Astrocyte (in vitro differentiated cells and primary cell): Measurements from ENCODE around the gene OR2C3. TPM values are rescaled to one million over a fixed set of nuclear protein-coding genes. Genes with fewer than 3 reads are reported as not detected.
A peak's percentile ranks its signal among the peaks of the same experiment; 100 is the strongest.

Experiments used
- DNase-seq: peaks from one replicate; pipeline ENCODE4 v3.0.0-alpha.2; 2010; ENCODE audit warnings: low read depth
- FAIRE-seq: peaks from 2 replicates; lab custom pipeline; 2011; peaks lifted over from hg19 to GRCh38; lab: Jason Lieb, UNC
- H2AFZ ChIP-seq: 2 replicates; pipeline ENCODE4 v1.6.0; 2012; ENCODE audit warnings: low read depth, low read length, inconsistent platforms
- H3K27ac ChIP-seq: 2 replicates; pipeline ENCODE4 v1.5.1; 2011; ENCODE audit warnings: low read depth, low read length, inconsistent platforms
- H3K27me3 ChIP-seq: 2 replicates; pipeline ENCODE4 v1.6.0; 2011; ENCODE audit warnings: low read length, inconsistent platforms; ENCODE audit not compliant: insufficient read depth
- H3K36me3 ChIP-seq: 2 replicates; pipeline ENCODE4 v1.5.1; 2011; ENCODE audit warnings: low read length, inconsistent platforms; ENCODE audit not compliant: insufficient read depth
- H3K4me1 ChIP-seq: 2 replicates; pipeline ENCODE4 v1.5.1; 2011; ENCODE audit warnings: low read length, inconsistent platforms; ENCODE audit not compliant: insufficient read depth
- H3K4me2 ChIP-seq: 2 replicates; pipeline ENCODE4 v1.6.0; 2012; ENCODE audit warnings: low read length, inconsistent platforms
- H3K4me3 ChIP-seq: 2 replicates; pipeline ENCODE4 v1.5.1; 2011; ENCODE audit warnings: low read depth, mild to moderate bottlenecking, low read length, inconsistent platforms; ENCODE audit not compliant: insufficient read depth
- H3K79me2 ChIP-seq: 2 replicates; pipeline ENCODE4 v1.6.0; 2012; ENCODE audit warnings: mild to moderate bottlenecking, low read length, inconsistent platforms; ENCODE audit not compliant: insufficient read depth
- H3K9ac ChIP-seq: 2 replicates; pipeline ENCODE4 v1.6.0; 2012; ENCODE audit warnings: mild to moderate bottlenecking, low read length, inconsistent platforms
- H3K9me3 ChIP-seq: 2 replicates; pipeline ENCODE4 v1.5.1; 2012; ENCODE audit warnings: low read depth, mild to moderate bottlenecking, low read length, inconsistent platforms; ENCODE audit not compliant: insufficient read depth
- H4K20me1 ChIP-seq: 2 replicates; pipeline ENCODE4 v1.6.0; 2012; ENCODE audit warnings: low read length, inconsistent platforms; ENCODE audit not compliant: insufficient read depth
- H3K27ac Mint-ChIP-seq: one replicate; pipeline ENCODE4 v1.8.0; 2021; ENCODE audit warnings: mild to moderate bottlenecking, mixed read lengths; ENCODE audit not compliant: unreplicated experiment
- H3K27me3 Mint-ChIP-seq: one replicate; pipeline ENCODE4 v1.8.0; 2021; ENCODE audit warnings: low read depth, mixed read lengths; ENCODE audit not compliant: unreplicated experiment
- H3K36me3 Mint-ChIP-seq: one replicate; pipeline ENCODE4 v1.8.0; 2021; ENCODE audit warnings: low read depth, mixed read lengths; ENCODE audit not compliant: unreplicated experiment
- H3K4me1 Mint-ChIP-seq: one replicate; pipeline ENCODE4 v1.8.0; 2021; ENCODE audit warnings: low read depth, mixed read lengths; ENCODE audit not compliant: unreplicated experiment
- H3K4me3 Mint-ChIP-seq: one replicate; pipeline ENCODE4 v1.8.0; 2021; ENCODE audit warnings: mild to moderate bottlenecking, moderate library complexity, mixed read lengths; ENCODE audit not compliant: unreplicated experiment
- H3K9me3 Mint-ChIP-seq: one replicate; pipeline ENCODE4 v1.8.0; 2021; ENCODE audit warnings: mild to moderate bottlenecking, mixed read lengths; ENCODE audit not compliant: unreplicated experiment
- EZH2 ChIP-seq: IDR thresholded peaks from 2 replicates; pipeline ENCODE4 v1.6.1; 2012; ENCODE audit warnings: mild to moderate bottlenecking, low read length, inconsistent platforms; ENCODE audit not compliant: insufficient read depth
- total RNA-seq: library from RNA; stranded (reverse); gene quantifications from 2 replicates; pipeline ENCODE4 v1.2.1, GENCODE V29; 2021
- TF ChIP-seq, protein P1 (sequence below): IDR thresholded peaks from 2 replicates; pipeline ENCODE4 v1.5.1; 2011; ENCODE audit warnings: low read depth, mild to moderate bottlenecking, inconsistent platforms, low read length, moderate library complexity; ENCODE audit not compliant: insufficient read depth

Gene OR2C3
- total RNA-seq, 1 donor from 2014 or later, result not detected

DNA sequence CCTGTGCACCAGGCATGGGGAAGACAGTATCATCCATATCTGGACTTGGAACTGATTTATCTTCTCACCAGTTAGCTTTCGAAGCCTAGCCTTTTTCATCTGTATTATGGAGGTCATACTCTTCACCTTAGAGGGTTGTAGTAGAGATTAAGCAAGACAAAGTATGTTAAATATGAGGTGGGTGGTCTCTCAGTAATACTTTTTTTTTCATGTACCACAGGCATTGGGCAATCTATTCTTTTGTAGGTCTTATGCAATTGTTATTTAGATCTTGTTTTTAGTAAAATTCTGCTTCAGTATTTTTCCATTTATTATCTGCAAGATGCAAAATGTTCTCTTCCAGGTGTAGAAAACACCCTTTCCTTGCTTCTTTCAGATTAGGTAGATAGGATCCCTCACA is 43.1 kb downstream of the OR2C3 start:
- H3K36me3 Mint-ChIP-seq, result no peaks in the 10 kb centered on the region
- H3K27me3 ChIP-seq, result peaks cover 2% of the 10 kb centered on the region
- no peaks in the 10 kb centered on the region for H3K79me2 ChIP-seq
- TF ChIP-seq, protein P1, sequence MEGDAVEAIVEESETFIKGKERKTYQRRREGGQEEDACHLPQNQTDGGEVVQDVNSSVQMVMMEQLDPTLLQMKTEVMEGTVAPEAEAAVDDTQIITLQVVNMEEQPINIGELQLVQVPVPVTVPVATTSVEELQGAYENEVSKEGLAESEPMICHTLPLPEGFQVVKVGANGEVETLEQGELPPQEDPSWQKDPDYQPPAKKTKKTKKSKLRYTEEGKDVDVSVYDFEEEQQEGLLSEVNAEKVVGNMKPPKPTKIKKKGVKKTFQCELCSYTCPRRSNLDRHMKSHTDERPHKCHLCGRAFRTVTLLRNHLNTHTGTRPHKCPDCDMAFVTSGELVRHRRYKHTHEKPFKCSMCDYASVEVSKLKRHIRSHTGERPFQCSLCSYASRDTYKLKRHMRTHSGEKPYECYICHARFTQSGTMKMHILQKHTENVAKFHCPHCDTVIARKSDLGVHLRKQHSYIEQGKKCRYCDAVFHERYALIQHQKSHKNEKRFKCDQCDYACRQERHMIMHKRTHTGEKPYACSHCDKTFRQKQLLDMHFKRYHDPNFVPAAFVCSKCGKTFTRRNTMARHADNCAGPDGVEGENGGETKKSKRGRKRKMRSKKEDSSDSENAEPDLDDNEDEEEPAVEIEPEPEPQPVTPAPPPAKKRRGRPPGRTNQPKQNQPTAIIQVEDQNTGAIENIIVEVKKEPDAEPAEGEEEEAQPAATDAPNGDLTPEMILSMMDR, result no peak
- TF ChIP-seq EZH2, result no peak
- no peak overlapping the region for H3K27ac ChIP-seq
- no peaks in the 10 kb centered on the region for H4K20me1 ChIP-seq
- H3K9me3 Mint-ChIP-seq, result no peaks in the 10 kb centered on the region
- FAIRE-seq, result no peak
- no peaks in the 10 kb centered on the region for H3K36me3 ChIP-seq
- peaks cover 18% of the 10 kb centered on the region for H3K4me1 Mint-ChIP-seq
- H3K4me1 ChIP-seq, result no peaks in the 10 kb centered on the region
- H3K4me3 ChIP-seq, result no peak overlapping the region
- DNase-seq, result no peak
- H3K27ac Mint-ChIP-seq, result no peak overlapping the region
- no peak overlapping the region for H2AFZ ChIP-seq
- no peak overlapping the region for H3K9ac ChIP-seq
- peaks cover 10% of the 10 kb centered on the region for H3K27me3 Mint-ChIP-seq
- no peak overlapping the region for H3K4me3 Mint-ChIP-seq
- H3K9me3 ChIP-seq, result peaks cover 4% of the 10 kb centered on the region
- no peak overlapping the region for H3K4me2 ChIP-seq

DNA sequence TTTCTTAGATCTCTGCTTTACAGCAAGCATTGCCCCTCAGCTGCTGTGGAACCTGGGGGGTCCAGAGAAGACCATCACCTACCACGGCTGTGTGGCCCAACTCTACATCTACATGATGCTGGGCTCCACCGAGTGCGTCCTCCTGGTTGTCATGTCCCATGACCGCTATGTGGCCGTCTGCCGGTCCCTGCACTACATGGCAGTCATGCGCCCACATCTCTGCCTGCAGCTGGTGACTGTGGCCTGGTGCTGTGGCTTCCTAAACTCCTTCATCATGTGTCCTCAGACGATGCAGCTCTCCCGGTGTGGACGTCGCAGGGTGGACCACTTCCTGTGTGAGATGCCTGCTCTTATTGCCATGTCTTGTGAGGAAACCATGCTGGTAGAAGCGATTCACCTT is 44.9 kb downstream of the OR2C3 start:
- Histone ChIP-seq H3K9ac (no peak overlapping the region), H3K27ac (no peak overlapping the region), H3K9me3 (peaks cover 4% of the 10 kb centered on the region), H3K79me2 (no peaks in the 10 kb centered on the region), H3K4me3 (no peak overlapping the region), H3K4me1 (no peaks in the 10 kb centered on the region), H2AFZ (no peak overlapping the region), H3K27me3 (peaks cover 2% of the 10 kb centered on the region), H3K36me3 (no peaks in the 10 kb centered on the region), H4K20me1 (no peaks in the 10 kb centered on the region), H3K4me2 (no peak overlapping the region)
- Mint-ChIP-seq H3K9me3 (no peaks in the 10 kb centered on the region), H3K36me3 (no peaks in the 10 kb centered on the region), H3K27ac (no peak overlapping the region), H3K4me1 (peaks cover 10% of the 10 kb centered on the region), H3K27me3 (peaks cover 14% of the 10 kb centered on the region), H3K4me3 (no peak overlapping the region)
- no peak for FAIRE-seq
- no peak for DNase-seq
- TF ChIP-seq, protein P1, result no peak
- TF ChIP-seq EZH2, result no peak

DNA sequence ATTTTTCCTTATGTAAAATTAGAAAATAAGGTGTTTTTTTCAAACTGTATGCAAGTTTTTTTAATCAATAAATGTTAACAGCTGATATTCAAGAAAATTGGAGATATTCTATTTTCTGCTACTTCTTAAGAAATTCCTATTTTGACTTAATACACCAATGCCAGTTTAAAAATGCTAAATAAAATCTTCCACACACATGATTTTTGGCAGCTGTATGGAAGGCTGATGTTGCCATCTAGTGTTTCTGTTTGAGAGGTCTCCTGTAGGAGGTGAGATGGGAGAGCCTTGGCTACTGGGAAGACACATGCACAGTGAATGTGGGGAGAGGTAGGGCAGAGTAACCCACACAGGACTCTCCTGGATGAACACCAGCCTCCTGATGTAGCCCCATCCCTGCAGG is 49.2 kb downstream of the OR2C3 start:
- Mint-ChIP-seq H3K4me1 (no peaks in the 10 kb centered on the region), H3K9me3 (no peaks in the 10 kb centered on the region), H3K27me3 (peaks cover 11% of the 10 kb centered on the region), H3K36me3 (no peaks in the 10 kb centered on the region), H3K4me3 (no peak overlapping the region), H3K27ac (no peak overlapping the region)
- no peak for DNase-seq
- H2AFZ ChIP-seq, result no peak overlapping the region
- peaks cover 2% of the 10 kb centered on the region for H3K27me3 ChIP-seq
- no peaks in the 10 kb centered on the region for H3K36me3 ChIP-seq
- no peak overlapping the region for H3K27ac ChIP-seq
- H3K9me3 ChIP-seq, result peaks cover 4% of the 10 kb centered on the region
- FAIRE-seq, result no peak
- no peak overlapping the region for H3K4me2 ChIP-seq
- no peak overlapping the region for H3K9ac ChIP-seq
- no peak overlapping the region for H3K4me3 ChIP-seq
- TF ChIP-seq, protein P1, result peak; percentile 31
- no peak for TF ChIP-seq EZH2
- no peaks in the 10 kb centered on the region for H3K79me2 ChIP-seq
- H3K4me1 ChIP-seq, result no peaks in the 10 kb centered on the region
- no peaks in the 10 kb centered on the region for H4K20me1 ChIP-seq
